Cardiac fibroblast (primary cell): ENCODE data around the gene CMTM1.

Experiments
- DNase-seq, 2 donors: peaks; one replicate each; pipeline versions ENCODE4 v3.0.0 to v3.0.0-alpha.2; 2010; ENCODE audit warnings: low read depth in 2 of 2
- H3K4me3 ChIP-seq, 2 donors: replicated peaks in 1 of 2; 1 replicate in 1 of 2; 2 replicates in 1 of 2; pipeline ENCODE4 v1.5.1; 2011; ENCODE audit warnings: low read depth in 2 of 2, low read length in 2 of 2, mild to moderate bottlenecking in 2 of 2, moderate library complexity in 1 of 2
- TF ChIP-seq, protein P1 (sequence below): IDR thresholded peaks from one replicate; pipeline ENCODE4 v1.5.1; 2011; ENCODE audit warnings: low read depth, mild to moderate bottlenecking, low read length, inconsistent platforms

Gene CMTM1

DNA sequence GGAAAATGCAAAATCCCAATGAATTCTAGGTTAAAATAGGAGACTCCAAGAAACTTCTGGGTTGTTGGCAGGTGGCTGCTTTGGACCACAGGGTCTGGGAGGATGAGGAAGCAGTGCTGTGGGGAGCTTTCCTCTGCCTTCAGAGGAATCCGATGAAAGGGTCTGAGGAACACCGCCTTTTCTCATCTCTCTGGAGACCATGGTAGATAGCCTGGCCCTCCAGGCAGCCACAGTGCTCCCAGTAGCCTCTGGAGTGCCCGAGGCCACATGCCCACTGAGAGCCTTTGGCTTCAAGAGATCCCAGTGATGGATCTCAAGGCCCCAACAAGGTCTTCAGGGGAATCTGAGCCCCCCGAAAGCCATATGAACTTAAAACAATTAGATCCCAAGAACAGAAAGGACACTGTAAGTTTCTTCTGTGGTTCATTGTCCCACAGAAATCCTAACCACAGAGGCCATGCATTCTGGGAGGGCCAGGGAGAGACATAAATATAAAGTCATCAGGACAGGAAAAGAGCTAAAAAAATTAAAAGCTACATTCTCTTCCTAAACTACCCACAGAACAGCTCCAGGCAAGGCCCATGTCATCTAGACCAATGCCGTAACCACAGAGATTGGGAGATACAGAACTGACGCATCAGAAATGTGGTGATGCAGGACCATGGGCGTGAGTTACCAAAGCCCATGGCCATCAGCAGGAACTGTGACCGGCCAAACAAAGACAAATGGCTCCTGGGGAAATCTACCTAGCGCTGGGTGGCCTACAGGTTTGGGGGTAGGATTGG is 40.7 kb upstream of the CMTM1 start:
- H3K4me3 ChIP-seq = no peak overlapping the region
- DNase-seq = peak in 1 of 2 donors; percentile 29
- TF ChIP-seq, protein P1, sequence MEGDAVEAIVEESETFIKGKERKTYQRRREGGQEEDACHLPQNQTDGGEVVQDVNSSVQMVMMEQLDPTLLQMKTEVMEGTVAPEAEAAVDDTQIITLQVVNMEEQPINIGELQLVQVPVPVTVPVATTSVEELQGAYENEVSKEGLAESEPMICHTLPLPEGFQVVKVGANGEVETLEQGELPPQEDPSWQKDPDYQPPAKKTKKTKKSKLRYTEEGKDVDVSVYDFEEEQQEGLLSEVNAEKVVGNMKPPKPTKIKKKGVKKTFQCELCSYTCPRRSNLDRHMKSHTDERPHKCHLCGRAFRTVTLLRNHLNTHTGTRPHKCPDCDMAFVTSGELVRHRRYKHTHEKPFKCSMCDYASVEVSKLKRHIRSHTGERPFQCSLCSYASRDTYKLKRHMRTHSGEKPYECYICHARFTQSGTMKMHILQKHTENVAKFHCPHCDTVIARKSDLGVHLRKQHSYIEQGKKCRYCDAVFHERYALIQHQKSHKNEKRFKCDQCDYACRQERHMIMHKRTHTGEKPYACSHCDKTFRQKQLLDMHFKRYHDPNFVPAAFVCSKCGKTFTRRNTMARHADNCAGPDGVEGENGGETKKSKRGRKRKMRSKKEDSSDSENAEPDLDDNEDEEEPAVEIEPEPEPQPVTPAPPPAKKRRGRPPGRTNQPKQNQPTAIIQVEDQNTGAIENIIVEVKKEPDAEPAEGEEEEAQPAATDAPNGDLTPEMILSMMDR = no peak

DNA sequence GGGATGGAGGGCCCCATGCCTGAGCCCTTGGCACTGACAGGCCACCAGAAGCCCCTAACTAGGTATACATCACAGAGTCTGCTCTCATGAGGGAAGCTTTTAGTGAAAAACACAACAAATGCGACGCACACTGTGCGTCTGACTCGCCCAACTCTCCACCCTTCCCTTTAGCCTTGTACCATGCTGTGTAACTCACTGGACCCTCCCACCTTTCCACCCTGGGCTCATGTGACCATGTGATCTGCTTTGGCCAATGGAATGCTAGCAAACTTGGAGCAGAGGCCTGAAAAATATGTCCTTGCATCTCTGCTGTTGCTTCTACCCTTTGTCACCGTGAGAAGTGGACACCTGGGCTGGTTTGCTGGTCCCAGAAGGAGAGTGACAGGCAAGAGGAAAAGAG is 37.9 kb upstream of the CMTM1 start:
- no peak for DNase-seq
- H3K4me3 ChIP-seq = no peak overlapping the region
- TF ChIP-seq, protein P1 = no peak

DNA sequence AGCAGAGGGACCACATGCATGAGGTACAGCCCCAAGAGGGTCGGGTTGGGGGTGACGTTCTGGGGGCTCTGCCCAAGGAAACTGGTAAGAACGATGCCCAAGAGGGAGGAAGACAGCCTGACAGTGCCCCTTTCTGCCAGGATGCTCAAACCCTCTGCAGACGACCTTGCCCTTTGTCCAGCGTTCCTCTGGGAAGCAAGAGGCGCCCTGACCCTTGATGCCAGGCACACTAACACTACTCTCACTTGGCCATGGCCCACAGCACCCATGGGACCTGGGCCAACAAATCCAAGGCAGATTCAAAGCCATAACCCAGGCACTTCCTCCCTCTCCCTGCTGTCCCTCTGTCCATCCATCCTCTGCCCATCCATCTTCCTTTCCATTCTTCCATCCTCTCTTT is 36.8 kb upstream of the CMTM1 start:
- TF ChIP-seq, protein P1 = no peak
- DNase-seq = no peak
- no peak overlapping the region for H3K4me3 ChIP-seq

DNA sequence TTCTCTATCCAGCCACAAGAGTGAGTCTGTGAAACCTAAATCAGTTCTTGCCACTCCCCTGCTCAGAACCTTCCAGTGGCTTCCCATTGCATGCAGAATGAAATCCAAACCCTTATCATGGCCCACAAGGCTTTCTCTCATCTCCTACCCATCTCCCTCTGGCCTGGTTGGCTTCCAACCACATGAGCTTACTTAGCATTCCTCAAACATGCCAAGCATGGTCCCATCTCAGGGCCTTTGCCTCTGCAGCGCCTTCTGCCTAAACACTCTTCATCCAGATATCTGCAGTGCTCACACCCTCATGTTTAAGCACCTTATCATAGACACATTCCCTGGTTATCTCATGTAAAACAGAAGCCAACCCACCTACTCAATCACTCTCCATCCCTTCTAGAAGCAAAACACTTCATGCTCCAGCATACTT is 31.9 kb upstream of the CMTM1 start:
- DNase-seq = no peak
- H3K4me3 ChIP-seq = no peak overlapping the region
- TF ChIP-seq, protein P1 = no peak

DNA sequence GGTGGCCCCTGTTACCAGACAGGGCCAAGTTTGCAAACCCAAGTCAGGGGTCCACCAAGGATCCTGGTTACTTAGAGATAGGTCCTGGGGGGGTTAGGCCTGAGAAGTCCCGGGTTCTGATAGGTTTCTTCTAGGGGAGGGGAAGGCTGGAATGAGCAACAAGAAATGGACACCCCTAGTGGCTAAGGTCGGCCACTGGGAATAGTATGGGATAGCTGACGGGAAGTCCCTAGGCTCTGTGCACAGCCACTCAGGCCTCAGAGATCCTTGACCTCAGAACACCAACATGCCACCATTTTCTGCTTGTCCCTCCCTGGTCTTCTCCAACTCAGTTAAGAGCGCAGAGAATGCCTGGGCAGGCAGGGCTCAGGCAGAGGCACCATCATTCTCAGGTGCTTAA is 29.7 kb upstream of the CMTM1 start:
- no peak for DNase-seq
- no peak overlapping the region for H3K4me3 ChIP-seq
- TF ChIP-seq, protein P1 = no peak

DNA sequence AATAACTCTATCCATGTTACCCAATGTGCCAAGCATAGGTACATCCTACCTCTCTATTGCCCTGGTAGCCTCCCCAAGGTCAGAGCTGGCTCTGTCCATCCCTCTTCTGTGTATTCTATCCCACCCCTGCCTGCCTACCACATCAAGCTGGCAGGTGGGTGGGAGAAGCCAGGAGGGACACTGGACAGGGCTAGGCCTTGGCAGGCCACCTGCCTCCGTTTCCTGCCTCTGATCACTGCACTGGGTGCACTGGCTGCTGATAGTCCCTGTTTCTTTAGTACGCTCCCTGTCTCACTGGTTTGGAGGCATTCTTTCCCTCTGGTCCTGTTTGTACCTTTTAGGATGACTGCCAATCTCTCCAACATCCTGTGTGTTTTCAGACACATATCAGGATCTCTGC is 29.0 kb upstream of the CMTM1 start:
- DNase-seq = no peak
- H3K4me3 ChIP-seq = no peak overlapping the region
- TF ChIP-seq, protein P1 = no peak

DNA sequence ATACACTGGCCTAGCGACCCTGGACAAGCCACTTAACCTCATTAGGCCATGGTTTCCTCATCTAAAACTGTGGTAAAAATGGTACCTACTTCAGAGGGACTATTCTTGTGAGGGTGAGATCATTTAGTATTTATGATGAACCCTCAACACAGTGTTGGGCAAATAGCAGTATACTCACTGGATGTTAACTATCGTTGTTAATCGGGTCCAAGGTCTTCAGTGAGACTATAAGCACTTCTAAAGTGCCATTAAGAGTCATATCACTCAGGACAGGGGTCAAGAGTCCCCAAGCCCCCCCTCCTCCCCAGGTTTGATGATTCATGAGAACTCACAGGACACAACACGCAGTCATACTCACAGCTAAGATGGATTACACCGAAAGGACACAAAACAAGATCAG is 27.3 kb upstream of the CMTM1 start:
- no peak overlapping the region for H3K4me3 ChIP-seq
- DNase-seq = no peak
- TF ChIP-seq, protein P1 = no peak
